Occipital lobe (tissue), 2 donors: ENCODE measurements around the gene ACSL3. TPM values are rescaled to one million over a fixed set of nuclear protein-coding genes. Genes with fewer than 3 reads are reported as not detected.
"Not testable (repeated sequence)": the region's sequence is repeated elsewhere in the genome, so short reads cannot be mapped to it uniquely, and the experiment has no call there.

ENCODE experiments used
- DNase-seq: peaks from one replicate; lab custom pipeline; 2025; lab: John Stamatoyannopoulos, UW
- total RNA-seq: library from RNA; depleted of rRNA; stranded (reverse); fragments of >200 nt; gene quantifications from one replicate; pipeline ENCODE4 v1.2.3, GENCODE V29; 2014

ACSL3 gene
- total RNA-seq, 1 donor from 2014 or later = 255 TPM

DNA sequence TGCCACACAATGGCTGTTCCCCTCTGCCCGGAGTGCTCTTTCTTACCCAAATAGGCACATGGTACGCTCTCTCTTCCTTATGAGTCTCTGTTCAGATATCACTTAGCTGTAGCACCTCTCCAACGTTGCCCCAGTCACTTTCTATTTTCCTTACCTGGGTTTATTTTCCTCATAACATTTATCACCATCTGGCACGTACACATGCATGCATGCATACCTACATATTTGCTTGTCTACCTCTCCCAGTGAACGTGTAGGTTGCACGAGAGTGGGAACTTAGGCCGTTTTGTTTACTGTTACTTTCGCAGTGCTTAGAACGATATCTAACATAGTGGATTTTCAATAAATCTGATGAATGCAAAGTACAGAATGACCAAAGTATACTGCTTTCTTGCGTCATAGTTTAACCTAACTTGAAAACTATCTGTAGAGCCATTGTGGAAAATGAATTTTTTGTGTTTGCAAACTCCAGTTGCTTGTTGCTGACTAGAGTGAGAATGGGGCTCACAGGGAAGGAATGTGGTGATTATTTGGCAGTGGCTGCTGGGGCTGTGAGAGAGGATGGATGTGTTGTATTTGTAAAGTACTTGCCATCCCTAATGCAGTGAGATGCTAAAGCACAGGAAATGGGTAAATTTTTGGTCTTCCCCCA is 47.1 kb downstream of the ACSL3 start:
- DNase-seq = no peak

DNA sequence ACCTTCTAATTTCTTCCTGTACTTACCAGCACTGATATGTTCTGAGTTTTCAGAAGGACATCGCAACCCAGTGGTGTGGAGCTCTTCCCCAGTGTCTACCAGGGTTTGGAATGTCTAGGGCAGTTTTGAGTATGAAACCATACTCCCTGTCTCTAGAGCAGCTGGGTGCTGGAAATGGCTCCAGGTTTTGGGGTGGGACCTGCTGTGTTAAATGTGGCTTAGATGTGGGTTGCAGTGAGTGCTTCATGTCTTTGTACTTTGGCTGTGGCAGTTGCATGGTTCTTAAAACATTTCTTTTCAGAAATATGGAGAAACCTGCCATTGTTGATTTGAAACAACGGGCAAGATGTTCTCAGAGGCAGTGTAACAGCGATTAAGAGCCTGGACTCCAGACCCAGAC is 48.5 kb downstream of the ACSL3 start:
- DNase-seq = no peak

DNA sequence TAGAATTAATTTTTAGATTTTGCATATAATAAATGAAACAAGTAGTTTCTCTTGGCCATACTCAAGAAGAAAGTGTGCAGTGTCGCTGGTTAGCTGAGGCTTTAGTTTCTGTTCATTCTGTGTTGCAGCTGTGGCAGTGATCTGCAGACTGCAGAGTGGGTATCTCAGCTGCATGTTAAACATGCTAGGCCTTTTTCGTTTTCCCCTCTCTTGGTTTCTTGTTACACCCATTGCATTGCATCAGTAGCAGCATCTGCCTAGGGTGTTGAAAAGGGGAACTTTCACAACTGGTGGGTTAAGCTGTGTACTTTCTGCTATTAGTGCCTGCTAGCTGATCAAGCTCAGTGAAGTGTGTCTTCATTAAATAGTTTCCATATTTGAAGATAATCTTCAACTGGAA is 51.3 kb downstream of the ACSL3 start:
- DNase-seq = no peak

DNA sequence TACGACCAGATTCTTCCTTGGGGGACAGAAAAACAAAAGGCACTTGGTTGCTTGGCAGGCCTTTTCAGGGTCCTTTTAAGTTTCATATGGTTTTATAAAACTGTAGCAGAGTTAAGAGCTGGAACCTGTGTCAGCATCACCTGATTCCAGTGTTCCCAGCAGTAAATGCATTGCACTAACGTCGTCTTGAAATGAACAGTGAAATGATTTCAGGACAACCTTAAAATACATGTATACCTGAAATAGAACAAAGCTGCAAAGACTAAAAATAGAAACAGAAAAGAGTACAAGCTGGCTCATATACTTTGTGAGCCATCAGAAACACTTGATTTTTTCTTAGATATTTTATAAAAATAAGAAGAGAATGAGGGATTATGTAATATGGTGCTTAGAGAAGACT is 51.9 kb downstream of the ACSL3 start:
- DNase-seq = no peak

DNA sequence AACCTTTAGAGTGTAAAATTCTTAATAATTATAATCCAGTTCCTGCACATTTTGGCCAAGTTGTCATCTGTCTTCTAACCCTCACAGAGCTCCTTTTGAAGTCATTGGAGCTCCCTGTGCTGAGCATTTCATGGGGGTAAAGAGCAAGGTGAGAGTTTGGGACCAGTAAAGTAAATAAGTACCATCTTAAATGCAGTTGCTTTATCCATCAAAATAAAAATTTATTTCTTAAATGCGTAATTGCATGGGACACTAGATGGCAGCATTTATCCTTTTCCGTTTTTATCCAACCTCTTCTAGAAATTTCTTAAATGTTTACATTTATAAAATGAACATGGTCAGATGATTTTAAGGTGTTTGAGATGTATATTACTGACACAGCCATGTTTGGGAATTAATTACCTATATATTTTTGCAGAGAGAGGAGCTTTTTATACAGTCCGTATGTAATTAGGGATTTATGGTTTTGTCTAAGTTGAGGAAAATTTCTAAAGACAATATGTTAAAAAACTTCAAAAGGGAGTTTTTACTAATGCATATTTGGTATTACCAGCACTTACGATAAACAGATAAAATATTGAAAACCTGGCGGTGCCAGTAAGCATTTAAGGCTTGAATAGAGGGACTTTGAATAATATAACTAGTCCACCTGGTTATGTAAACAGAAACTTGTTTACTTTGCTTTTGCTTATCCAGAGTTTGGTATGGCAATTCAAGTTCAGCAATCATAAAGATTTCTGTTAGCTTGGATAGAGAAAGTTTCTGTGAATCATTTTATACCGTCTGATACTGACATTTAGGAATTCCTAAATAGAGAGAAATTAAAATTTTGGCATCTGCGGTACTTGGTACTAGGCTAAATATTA is 54.5 kb downstream of the ACSL3 start:
- no peak for DNase-seq

DNA sequence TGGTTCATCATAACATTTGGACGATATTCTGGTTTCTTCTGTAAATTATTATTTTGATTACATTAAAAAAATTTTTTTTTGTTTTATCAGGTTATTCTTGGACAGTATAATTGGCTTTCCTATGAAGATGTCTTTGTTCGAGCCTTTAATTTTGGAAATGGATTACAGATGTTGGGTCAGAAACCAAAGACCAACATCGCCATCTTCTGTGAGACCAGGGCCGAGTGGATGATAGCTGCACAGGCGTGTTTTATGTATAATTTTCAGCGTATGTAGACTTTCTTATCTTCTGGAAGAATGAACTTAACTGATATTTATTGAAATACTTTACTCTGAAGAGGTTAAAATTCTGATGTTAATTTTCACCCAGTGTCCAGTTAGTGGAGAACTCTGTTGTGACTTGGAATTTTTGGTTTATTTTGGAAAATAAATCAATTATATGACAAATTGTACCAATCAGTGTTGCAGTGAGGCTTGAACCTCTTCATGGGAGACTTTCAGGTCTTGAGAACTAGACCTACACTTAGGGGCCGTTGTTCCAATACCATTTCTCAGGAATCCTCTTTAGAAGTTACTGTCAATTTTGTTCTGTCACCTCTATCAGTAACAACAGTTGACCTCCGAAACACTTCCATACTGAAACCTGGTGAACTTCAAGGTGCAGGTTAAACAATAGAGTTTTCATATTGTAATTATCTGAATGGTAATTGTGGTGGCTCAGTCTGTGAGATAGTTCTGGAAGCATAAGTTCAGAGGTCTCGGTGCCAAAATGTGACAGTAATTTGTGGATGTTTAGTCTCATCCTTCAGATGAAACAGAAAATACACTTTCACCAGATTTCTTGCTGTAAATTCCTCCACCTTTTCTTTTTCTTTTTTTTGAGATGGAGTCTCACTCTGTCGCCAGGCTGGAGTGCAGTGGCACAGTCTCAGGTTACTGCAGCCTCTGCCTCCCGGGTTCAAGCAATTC is 55.7 kb downstream of the ACSL3 start:
- DNase-seq = no peak

DNA sequence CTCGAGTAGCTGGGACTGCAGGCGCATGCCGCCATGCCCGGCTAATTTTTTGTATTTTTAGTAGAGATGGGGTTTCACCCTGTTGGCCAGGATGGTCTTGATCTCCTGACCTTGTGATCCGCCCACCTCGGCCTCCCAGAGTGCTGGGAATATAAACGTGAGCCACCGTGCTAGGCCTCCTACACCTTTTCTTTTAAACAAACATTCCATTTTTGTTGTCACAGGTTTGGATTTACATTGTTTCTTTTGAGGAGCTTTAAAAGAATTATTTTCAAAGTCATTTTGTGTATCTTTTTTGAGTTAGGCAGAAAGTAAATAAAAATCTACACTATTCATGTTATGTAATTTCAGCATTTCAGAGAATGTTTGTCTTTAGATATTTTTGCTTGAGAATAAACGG is 56.4 kb downstream of the ACSL3 start:
- not testable (repeated sequence) for DNase-seq

DNA sequence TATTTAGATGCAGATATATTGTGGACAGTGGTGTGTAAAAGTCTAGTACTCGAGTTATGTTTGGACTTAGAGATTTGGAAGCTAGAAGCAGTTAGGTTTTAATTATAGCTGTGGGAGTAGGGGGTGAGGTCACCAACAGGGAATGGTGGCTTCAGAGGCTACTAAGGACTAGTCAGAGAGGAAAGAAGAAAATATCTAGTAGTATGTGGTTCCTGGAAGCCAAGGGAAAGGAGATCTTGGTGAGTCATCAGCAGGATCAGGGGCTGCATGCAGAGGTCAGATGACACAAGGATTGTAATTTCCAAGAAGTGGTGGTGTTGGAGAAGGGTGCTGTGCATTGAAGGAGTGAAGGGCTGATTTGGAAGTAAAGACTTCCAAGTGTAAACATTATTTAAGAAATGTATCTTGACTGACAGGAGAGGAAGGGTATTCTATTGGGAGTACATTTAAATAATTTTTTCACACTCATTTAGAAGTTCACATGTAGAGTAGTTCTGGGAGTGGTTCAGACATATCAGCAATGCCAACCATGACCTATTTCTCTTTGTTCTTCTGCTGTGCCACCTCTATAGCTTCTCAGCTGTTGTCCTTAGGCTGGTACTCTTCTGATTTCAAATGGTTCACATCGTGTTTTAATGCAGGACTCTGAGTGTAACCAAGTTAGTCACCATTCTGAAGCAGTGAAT is 59.1 kb downstream of the ACSL3 start:
- no peak for DNase-seq

DNA sequence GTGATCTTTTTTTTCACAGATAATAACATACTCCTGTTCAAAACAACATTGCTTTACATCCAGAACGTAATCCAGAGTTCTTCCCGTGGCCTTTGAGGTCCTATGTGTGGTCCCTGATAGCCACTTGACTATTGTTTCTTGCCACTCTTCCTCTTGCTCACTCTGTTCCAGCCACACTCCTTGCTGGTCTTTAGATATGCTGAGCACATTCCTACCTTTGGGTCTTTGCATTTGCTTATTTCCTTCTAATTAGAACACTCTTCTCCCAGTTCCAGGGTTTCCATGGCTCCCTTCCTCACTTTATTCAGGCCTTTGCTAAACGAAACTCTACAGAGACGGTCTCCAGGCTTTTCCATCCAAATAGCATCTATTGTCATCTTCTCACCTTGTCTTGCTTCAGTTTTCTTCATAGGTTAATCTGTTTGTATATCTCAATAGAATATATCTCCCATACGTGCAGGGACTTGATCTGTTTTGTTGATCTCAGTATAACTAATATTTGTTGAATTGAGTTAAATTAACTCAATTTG is 59.9 kb downstream of the ACSL3 start:
- DNase-seq = no peak

DNA sequence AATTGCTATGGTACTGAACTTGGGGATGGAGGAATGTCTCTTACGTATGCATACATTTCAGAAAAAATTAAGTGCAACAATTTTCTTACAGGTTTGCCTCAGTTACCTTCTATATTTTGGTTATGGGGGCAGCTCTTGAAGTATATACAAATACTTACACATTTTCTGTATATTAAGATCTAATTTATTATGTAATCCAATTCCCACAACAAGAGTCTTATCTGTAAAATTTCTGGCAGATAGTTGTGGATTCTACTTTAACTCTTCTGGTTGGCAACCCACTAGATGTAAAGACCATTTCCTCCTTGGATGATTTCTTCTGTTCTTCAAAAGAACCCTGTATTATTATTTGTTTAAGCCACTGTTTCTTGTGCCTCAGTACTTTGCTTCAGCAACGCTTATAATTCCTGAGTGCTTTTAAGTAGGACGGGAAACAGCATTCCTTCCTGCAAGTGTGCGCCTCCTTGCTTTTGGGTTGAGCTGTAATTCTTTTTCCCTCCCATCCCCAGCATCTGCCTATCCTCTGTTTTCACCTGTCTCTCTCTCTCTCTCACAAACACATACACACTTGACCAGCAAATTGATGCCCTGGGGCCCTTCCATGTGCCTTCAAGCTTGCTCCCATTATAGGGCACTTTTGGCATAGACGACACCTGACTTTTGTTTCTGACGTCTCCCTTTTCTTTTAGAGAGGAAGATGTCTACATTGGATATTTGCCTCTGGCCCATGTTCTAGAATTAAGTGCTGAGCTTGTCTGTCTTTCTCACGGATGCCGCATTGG is 61.4 kb downstream of the ACSL3 start:
- DNase-seq = no peak

DNA sequence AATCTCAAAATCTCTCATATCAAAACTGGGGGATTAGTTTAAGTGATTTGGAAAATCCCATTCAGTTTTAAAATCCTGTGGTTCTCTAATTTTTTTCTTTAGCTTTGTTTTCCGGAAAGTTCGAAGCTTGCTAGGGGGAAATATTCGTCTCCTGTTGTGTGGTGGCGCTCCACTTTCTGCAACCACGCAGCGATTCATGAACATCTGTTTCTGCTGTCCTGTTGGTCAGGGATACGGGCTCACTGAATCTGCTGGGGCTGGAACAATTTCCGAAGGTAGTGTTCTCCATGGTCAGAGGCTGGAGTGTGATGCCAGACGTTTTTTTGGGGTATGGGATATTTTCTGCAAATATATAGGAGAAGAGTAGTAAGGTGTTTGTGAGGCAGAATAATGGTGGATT is 66.1 kb downstream of the ACSL3 start:
- no peak for DNase-seq

DNA sequence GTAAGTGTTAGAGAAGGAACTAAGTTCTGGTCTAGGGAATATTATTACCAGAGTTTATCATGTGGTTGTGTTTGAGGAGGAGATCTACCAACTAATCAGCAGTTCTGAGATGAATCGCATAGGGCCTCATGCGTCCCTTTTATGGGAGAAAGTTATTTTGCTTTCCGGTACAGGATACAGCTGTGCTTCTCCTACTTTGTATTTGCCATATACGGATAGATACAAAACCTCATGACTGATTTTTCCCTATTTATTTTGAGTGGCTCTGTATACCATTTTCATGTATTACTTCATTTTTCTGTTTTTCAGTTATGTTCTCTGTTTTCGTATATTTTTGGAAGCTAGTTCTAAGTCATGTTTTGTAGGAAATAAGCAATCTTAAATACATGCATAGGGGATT is 66.8 kb downstream of the ACSL3 start:
- no peak for DNase-seq

DNA sequence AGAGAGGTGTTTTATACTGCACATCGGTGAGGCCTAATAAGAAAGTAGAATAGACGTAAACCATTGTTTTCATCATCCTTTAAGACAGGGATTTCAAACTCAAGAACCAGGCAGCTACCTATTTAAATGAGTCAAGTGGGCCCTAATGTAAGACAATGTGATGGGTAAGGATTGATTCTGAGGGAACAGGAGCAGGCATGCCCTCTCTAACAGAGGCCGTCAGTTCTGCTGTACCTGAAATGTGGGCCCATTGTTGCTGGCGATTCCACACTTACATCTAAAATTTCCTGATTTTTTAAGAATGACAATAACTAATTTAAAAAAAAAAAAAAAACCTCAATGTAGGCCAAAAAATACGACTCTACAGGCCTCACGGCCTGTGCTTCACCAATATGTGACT is 67.5 kb downstream of the ACSL3 start:
- no peak for DNase-seq

DNA sequence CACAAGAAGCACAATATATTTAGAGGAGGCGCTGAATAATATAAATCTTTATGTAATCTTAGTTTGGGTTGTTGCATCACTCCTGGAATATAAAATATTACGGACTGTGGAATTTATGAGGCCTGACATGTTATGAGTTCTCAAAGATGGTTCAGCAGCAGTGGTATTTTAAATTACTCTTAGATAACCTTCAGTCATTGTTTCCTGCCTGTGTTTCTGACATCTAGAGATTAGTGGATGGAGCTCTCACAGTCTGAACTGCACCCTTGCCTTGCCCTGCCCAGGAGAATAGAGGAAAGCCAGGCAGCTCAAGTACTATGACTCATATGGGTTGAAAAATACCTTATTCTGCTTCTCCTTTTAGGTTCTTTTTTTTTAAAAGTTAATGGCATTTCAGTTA is 70.0 kb downstream of the ACSL3 start:
- DNase-seq = no peak

DNA sequence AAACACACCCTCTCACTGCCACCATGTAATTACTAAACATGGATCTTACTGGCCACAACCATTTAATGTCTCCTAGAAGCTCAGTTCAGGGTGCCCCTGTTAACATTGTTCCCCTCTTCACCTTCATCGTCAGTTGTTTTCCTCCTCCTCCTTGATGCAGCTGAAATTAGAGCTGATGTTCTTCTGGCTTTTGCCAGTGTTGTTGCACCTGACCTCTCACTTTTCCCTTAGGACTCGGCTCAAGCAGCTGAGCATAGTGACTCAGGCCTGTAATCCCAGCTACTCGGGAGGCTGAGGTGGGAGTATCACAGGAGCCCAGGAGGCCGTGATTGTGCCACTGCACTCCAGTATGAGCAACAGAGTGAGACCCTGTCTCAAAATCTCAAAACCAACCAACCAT is 70.8 kb downstream of the ACSL3 start:
- DNase-seq = no peak

DNA sequence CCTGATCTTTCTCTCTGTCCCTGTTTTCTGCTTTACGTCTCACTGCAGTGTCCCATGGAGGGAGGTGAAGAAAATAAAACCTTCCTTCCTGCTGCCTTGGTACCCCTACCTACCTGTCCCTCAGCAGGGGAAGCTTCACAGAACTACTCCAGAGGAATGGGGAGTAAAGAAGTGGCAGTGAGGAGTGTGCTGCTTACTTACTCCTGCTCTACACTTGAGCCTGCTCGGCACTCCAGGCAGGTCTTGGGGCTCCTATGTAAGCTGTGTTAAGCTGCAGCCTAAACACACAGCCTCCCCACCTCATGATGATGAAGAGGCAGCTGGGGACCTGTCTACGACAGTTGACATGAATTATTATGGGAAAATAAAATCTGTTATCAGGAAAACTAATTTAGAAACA is 72.6 kb downstream of the ACSL3 start:
- no peak for DNase-seq

DNA sequence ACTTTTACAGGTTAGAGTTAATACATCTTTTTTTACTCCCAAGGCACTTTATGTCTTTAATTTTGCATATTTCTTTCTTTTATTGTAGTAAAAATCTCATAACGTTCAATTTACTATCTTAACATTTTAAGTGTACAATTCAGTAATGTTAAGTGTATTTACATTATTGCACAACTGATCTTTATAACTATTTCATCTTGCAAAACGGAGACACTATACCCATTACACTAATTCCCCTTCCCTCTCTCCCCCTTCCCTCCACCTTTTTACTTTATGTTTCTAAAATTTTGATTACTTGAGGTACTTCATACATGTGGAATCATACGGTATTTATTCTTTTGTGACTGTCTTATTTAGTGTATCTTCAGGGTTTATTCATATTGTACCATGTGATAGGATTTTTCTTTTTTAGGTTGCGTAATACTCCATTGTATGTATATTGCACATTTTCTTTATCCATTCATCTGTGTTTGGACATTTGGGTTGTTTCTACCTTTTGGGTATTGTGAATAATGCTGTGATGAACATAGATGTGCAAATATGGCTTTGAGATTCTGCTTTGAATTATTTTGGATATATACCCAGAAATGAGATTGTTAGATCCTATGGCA is 75.0 kb downstream of the ACSL3 start:
- no peak for DNase-seq

DNA sequence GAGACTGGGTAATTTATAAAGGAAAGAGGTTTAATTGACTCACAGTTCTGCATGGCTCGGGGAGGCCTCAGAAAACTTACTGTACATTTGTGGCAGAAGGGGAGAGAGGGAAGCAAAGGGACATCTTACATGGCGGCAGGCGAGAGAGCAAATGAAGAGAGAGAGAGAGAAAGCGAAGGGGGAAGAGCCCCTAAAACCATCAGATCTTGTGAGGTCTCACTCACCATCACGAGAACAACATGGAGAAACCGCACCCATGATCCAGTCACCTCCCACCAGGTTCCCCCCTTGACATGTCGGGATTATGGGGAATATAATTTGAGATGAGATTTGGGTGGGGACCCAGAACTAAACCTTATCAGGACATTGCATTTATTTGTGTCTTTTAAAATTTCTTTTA is 75.9 kb downstream of the ACSL3 start:
- no peak for DNase-seq

DNA sequence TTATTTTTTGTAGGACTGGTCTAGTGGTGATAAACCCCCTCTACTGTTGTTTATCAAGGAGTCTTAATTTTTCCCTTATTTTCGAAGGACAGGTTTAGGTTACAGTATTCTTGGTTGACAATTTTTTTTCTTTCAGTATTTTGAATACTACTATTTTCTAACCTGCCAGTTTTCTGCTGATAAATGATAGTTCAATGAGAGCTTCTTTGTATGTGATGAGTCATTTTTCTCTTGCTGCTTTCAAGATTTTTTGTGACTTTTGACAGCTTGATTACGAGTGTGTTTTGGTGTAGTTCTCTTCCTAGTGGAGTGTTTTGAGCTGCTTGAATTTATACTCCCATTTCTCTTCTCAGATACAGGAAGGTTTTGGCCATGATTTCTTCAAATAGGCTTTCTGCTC is 77.5 kb downstream of the ACSL3 start:
- no peak for DNase-seq
